K562 (cell line): Measurements from ENCODE around the gene RAD1. TPM values are rescaled to one million over a fixed set of nuclear protein-coding genes. Genes with fewer than 3 reads are reported as not detected.

Source experiments
- ARHGAP35 ChIP-seq: fragments of 450-650 bp; IDR thresholded peaks from 2 replicates; pipeline ENCODE4 v1.6.1; 2018; ENCODE audit not compliant: partially characterized antibody
- DMBX1 ChIP-seq: fragments of 250-450 bp; sonication (Bioruptor Pico); IDR thresholded peaks from 2 replicates; pipeline ENCODE4 v1.8.0; 2022; ENCODE audit warnings: inconsistent platforms, mild to moderate bottlenecking, moderate library complexity, borderline replicate concordance
- E2F5 ChIP-seq: sonication (generic); formaldehyde crosslinking; IDR thresholded peaks from 2 replicates; pipeline ENCODE4 v1.8.0; 2022; ENCODE audit warnings: mild to moderate bottlenecking, missing genetic modification reagents
- EHMT2 ChIP-seq: fragments of 450-650 bp; IDR thresholded peaks from 2 replicates; pipeline ENCODE4 v1.6.1; 2018; ENCODE audit warnings: antibody characterized with exemption
- ETS1 ChIP-seq: conservative IDR thresholded peaks from 2 replicates; pipeline ENCODE4 v1.6.1; 2011; ENCODE audit warnings: low read depth, mild to moderate bottlenecking, low read length; ENCODE audit not compliant: control insufficient read depth
- GABPB2 ChIP-seq: fragments of 250-450 bp; sonication (Bioruptor Pico); conservative IDR thresholded peaks from 2 replicates; pipeline ENCODE4 v1.5.1; 2021; ENCODE audit warnings: mild to moderate bottlenecking
- GTF2A2 ChIP-seq: IDR thresholded peaks from 2 replicates; pipeline ENCODE4 v1.6.1; 2016; ENCODE audit warnings: mild to moderate bottlenecking, missing genetic modification characterization, missing compliant biosample characterization
- HDGF ChIP-seq: fragments of 450-650 bp; IDR thresholded peaks from 2 replicates; pipeline ENCODE4 v1.6.1; 2016
- HNRNPL ChIP-seq: fragments of 200-400 bp; formaldehyde crosslinking; IDR thresholded peaks from 2 replicates; pipeline ENCODE4 v1.6.1; 2017; ENCODE audit warnings: low read depth, mild to moderate bottlenecking, low read length
- KLF16 ChIP-seq: IDR thresholded peaks from 2 replicates; pipeline ENCODE4 v1.6.1; 2016; ENCODE audit warnings: antibody characterized with exemption
- MAFK ChIP-seq: IDR thresholded peaks from 2 replicates; pipeline ENCODE4 v1.6.1; 2011; ENCODE audit warnings: low read length, improper control_type of control experiment
- MEIS2 ChIP-seq: fragments of 450-650 bp; IDR thresholded peaks from 2 replicates; pipeline ENCODE4 v1.6.1; 2014; ENCODE audit warnings: mild to moderate bottlenecking; ENCODE audit not compliant: partially characterized antibody
- MIER1 ChIP-seq: fragments of 450-650 bp; IDR thresholded peaks from 2 replicates; pipeline ENCODE4 v1.6.1; 2016; ENCODE audit warnings: antibody characterized with exemption, mild to moderate bottlenecking, low read depth
- MYNN ChIP-seq, 2 experiments: sonication (generic); formaldehyde crosslinking in 1 of 2; IDR thresholded peaks; 2 replicates each; pipeline versions ENCODE4 v1.5.0 to v1.6.1; 2016 to 2020; ENCODE audit warnings: antibody characterized with exemption in 1 of 2, missing genetic modification reagents in 1 of 2
- NFIC ChIP-seq: fragments of 450-650 bp; IDR thresholded peaks from 2 replicates; pipeline ENCODE4 v1.6.1; 2017; ENCODE audit warnings: mild to moderate bottlenecking, inconsistent platforms
- NR2C2 ChIP-seq, 2 experiments: fragments of 200-800 bp in 1 of 2; sonication (Bioruptor generic) in 1 of 2; sonication (generic) in 1 of 2; formaldehyde crosslinking in 1 of 2; IDR thresholded peaks; 2 replicates each; pipeline versions ENCODE4 v1.6.1 to v1.8.0; 2016 to 2022; ENCODE audit warnings: mild to moderate bottlenecking in 1 of 2, missing compliant biosample characterization in 1 of 2, missing genetic modification characterization in 1 of 2, missing genetic modification reagents in 1 of 2
- POLR3A ChIP-seq: IDR thresholded peaks from 2 replicates; pipeline ENCODE4 v1.6.1; 2011; ENCODE audit warnings: borderline replicate concordance, mild to moderate bottlenecking, moderate library complexity; ENCODE audit not compliant: insufficient read length, insufficient read depth; ENCODE audit errors: extremely low read depth
- SPI1 ChIP-seq: IDR thresholded peaks from 2 replicates; pipeline ENCODE4 v1.6.1; 2011; ENCODE audit warnings: low read depth, low read length, control low read depth, borderline replicate concordance
- SRSF7 ChIP-seq: fragments of 200-400 bp; formaldehyde crosslinking; optimal IDR thresholded peaks from 2 replicates; pipeline ENCODE3; 2017; ENCODE audit warnings: mild to moderate bottlenecking, low read depth, low read length
- TCFL5 ChIP-seq: fragments of 250-450 bp; sonication (Bioruptor Pico); conservative IDR thresholded peaks from 2 replicates; pipeline ENCODE4 v1.6.1; 2021; ENCODE audit warnings: mild to moderate bottlenecking, moderate library complexity, matching md5 sums
- TEAD4 ChIP-seq, 2 experiments: sonication (generic) in 1 of 2; formaldehyde crosslinking in 1 of 2; IDR thresholded peaks; 2 replicates each; pipeline versions ENCODE4 v1.6.1 to v1.8.0; 2012 to 2022; ENCODE audit warnings: borderline replicate concordance in 1 of 2, inconsistent platforms in 1 of 2, low read length in 1 of 2, mild to moderate bottlenecking in 1 of 2, missing genetic modification reagents in 1 of 2
- TRIM28 ChIP-seq: fragments of 450-650 bp; IDR thresholded peaks from 2 replicates; pipeline ENCODE4 v1.6.1; 2017
- WHSC1 ChIP-seq: IDR thresholded peaks from one replicate; pipeline ENCODE4 v1.6.1; 2012; ENCODE audit warnings: low read length, control low read depth, inconsistent platforms
- ZNF311 ChIP-seq: fragments of 250-450 bp; sonication (Bioruptor Pico); IDR thresholded peaks from 2 replicates; pipeline ENCODE4 v1.4.0; 2020; ENCODE audit warnings: mild to moderate bottlenecking, moderate library complexity
- polyA plus RNA-seq, 8 experiments: library from polyadenylated mRNA; depleted of rRNA in 4 of 8; stranded (reverse) in 5 of 8; unstranded in 3 of 8; fragments of >200 nt; fragmentation: Nextera tagmentation in 2 of 8; fragmentation: Illumina TruSeq in 1 of 8; extraction: Ambion mirVana in 2 of 8; extraction: Trizol in 1 of 8; gene quantifications; 2 replicates each; pipeline versions ENCODE4 v1.2.1 to v1.2.3, GENCODE V29; 2011 to 2014; ENCODE audit warnings: inconsistent platforms in 1 of 8, missing spikeins in 1 of 8
- total RNA-seq, 7 experiments: library from RNA; depleted of rRNA in 6 of 7; stranded (reverse); fragments of >200 nt in 6 of 7; fragmentation: Illumina TruSeq in 2 of 7; extraction: Trizol in 2 of 7; gene quantifications; 2 replicates each; pipeline versions ENCODE4 v1.2.1 to v1.2.3, GENCODE V29; 2011 to 2021; ENCODE audit warnings: low replicate concordance in 1 of 7
- TF ChIP-seq, protein P1 (sequence below): fragments of 250-450 bp; sonication (Bioruptor Pico); IDR thresholded peaks from 2 replicates; pipeline ENCODE4 v1.6.1; 2021; ENCODE audit warnings: mild to moderate bottlenecking

The RAD1 gene
- total and polyA plus RNA-seq, 9 of the 15 experiments (the other 6 are each of a cell fraction or from before 2014, with no cell fraction given), result 44.5 to 148 (median 60.8) TPM

- TF ChIP-seq ETS1, result no peak
- TF ChIP-seq HDGF, result no peak
- TF ChIP-seq HNRNPL, result no peak
- TF ChIP-seq DMBX1, result no peak
- TF ChIP-seq TEAD4 (IDR thresholded peaks at IDR 0.05; ENCODE audit: low read length), result no peak
- no peak; the same call in 1 of the 2 replicates for TF ChIP-seq TEAD4 (CRISPR knock-in tag; IDR thresholded peaks at IDR 0.05; ENCODE audit: borderline replicate concordance)
- no peak for TF ChIP-seq ARHGAP35
- no peak for TF ChIP-seq POLR3A
- 0 out of 2 replicates have a peak, but pooled peaks have one; percentile 12 for TF ChIP-seq NR2C2 (CRISPR knock-in tag; IDR thresholded peaks at IDR 0.05)
- no peak for TF ChIP-seq NR2C2 (tag; IDR thresholded peaks at IDR 0.05)
- no peak for TF ChIP-seq GTF2A2
- TF ChIP-seq MIER1, result no peak
- TF ChIP-seq KLF16, result no peak
- TF ChIP-seq NFIC, result peak; percentile 29
- no peak for TF ChIP-seq WHSC1
- TF ChIP-seq EHMT2, result no peak
- TF ChIP-seq MEIS2, result peak; percentile 4
- peak; percentile 82; the same call in 1 of the 2 replicates for TF ChIP-seq TRIM28
- no peak for TF ChIP-seq MYNN (IDR thresholded peaks at IDR 0.05)
- TF ChIP-seq MYNN (CRISPR knock-in tag; IDR thresholded peaks at IDR 0.05), result no peak
- no peak for TF ChIP-seq SRSF7
- no peak for TF ChIP-seq TCFL5 (CRISPR knock-in tag)
- no peak for TF ChIP-seq ZNF311
- TF ChIP-seq MAFK, result no peak
- TF ChIP-seq E2F5 (CRISPR knock-in tag), result no peak
- no peak for TF ChIP-seq SPI1
- no peak for TF ChIP-seq GABPB2 (CRISPR knock-in tag)
- TF ChIP-seq, protein P1, sequence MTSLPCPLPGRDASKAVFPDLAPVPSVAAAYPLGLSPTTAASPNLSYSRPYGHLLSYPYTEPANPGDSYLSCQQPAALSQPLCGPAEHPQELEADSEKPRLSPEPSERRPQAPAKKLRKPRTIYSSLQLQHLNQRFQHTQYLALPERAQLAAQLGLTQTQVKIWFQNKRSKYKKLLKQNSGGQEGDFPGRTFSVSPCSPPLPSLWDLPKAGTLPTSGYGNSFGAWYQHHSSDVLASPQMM, result no peak
These were observed 599 bp downstream of the RAD1 start (continued) for GRCh38 chr5:34914671-34915138.
